H1 (cell line): ENCODE results near the gene CCDC124. TPM values are rescaled to one million over a fixed set of nuclear protein-coding genes. Genes with fewer than 3 reads are reported as not detected.

Source experiments
- CTCF ChIA-PET: fragments of 300-600 bp; sonication (Branson Sonifier 250); formaldehyde crosslinking; loops from one replicate; lab custom pipeline; 2021; ENCODE audit not compliant: partially characterized antibody; lab: Charles Lee
- POLR2A ChIA-PET: fragments of 300-600 bp; sonication (Branson Sonifier 250); formaldehyde crosslinking; loops from one replicate; lab custom pipeline; 2021; ENCODE audit warnings: inconsistent platforms; ENCODE audit not compliant: partially characterized antibody; lab: Charles Lee
- DNase-seq, 2 experiments: peaks; one replicate each; pipeline versions ENCODE4 v3.0.0 to v3.0.0-alpha.2; 2010 to 2022; ENCODE audit warnings: low spot score in 2 of 2, low read depth in 1 of 2, mixed read lengths in 1 of 2
- FAIRE-seq: peaks from 2 replicates; lab custom pipeline; 2011; peaks lifted over from hg19 to GRCh38; lab: Jason Lieb, UNC
- H2AFZ ChIP-seq: 2 replicates; pipeline ENCODE4 v1.8.1; 2012; ENCODE audit warnings: low read length, inconsistent platforms
- H2AK5ac ChIP-seq: 2 replicates; pipeline ENCODE4 v1.6.1; 2013; ENCODE audit warnings: low read depth, low read length
- H2BK120ac ChIP-seq: replicated peaks from 2 replicates; pipeline ENCODE3; 2013; ENCODE audit warnings: low read depth, low read length, inconsistent platforms
- H2BK12ac ChIP-seq: 2 replicates; pipeline ENCODE4 v1.6.1; 2013; ENCODE audit warnings: low read depth, low read length
- H2BK15ac ChIP-seq: 2 replicates; pipeline ENCODE4 v1.6.1; 2013; ENCODE audit warnings: low read length
- H2BK20ac ChIP-seq: 2 replicates; pipeline ENCODE4 v1.6.1; 2013; ENCODE audit warnings: low read length
- H2BK5ac ChIP-seq: 2 replicates; pipeline ENCODE4 v1.6.1; 2013; ENCODE audit warnings: low read depth, low read length
- H3K14ac ChIP-seq: 2 replicates; pipeline ENCODE4 v1.6.1; 2013; ENCODE audit warnings: inconsistent platforms; ENCODE audit not compliant: insufficient read length
- H3K18ac ChIP-seq: 2 replicates; pipeline ENCODE4 v1.6.1; 2013; ENCODE audit warnings: low read length; ENCODE audit errors: extremely low read depth
- H3K23ac ChIP-seq: 2 replicates; pipeline ENCODE4 v1.6.1; 2013; ENCODE audit warnings: inconsistent platforms; ENCODE audit not compliant: insufficient read length
- H3K23me2 ChIP-seq: 2 replicates; pipeline ENCODE4 v1.6.1; 2013; ENCODE audit warnings: low read depth, low read length
- H3K27ac ChIP-seq: 2 replicates; pipeline ENCODE4 v1.6.1; 2011; ENCODE audit warnings: low read depth, low read length, inconsistent platforms
- H3K27me3 ChIP-seq, 4 experiments: replicated peaks in 1 of 4; 1 replicate in 1 of 4; 2 replicates in 3 of 4; pipeline versions ENCODE4 v1.6.1 to v1.8.1; 2011 to 2013; ENCODE audit warnings: low read length in 3 of 4, mild to moderate bottlenecking in 3 of 4, inconsistent platforms in 2 of 4, mixed read lengths in 2 of 4, moderate library complexity in 1 of 4; ENCODE audit not compliant: control insufficient read depth in 3 of 4, insufficient read depth in 3 of 4; ENCODE audit errors: extremely low read depth in 1 of 4
- H3K36me3 ChIP-seq, 4 experiments: 2 replicates each; pipeline versions ENCODE4 v1.6.1 to v1.8.1; 2011 to 2013; ENCODE audit warnings: mild to moderate bottlenecking in 4 of 4, low read length in 3 of 4, moderate library complexity in 2 of 4, control low read depth in 1 of 4, inconsistent platforms in 1 of 4; ENCODE audit not compliant: insufficient read depth in 4 of 4, control insufficient read depth in 2 of 4
- H3K4ac ChIP-seq: replicated peaks from 2 replicates; pipeline ENCODE3; 2013; ENCODE audit warnings: low read length, low read depth, mixed read lengths, inconsistent platforms; ENCODE audit not compliant: insufficient read length
- H3K4me1 ChIP-seq, 4 experiments: replicated peaks in 1 of 4; 1 replicate in 1 of 4; 2 replicates in 3 of 4; pipeline versions ENCODE4 v1.6.1 to v1.8.1; 2011 to 2013; ENCODE audit warnings: low read length in 3 of 4, inconsistent platforms in 2 of 4, mixed read lengths in 1 of 4; ENCODE audit not compliant: insufficient read depth in 4 of 4, control insufficient read depth in 3 of 4
- H3K4me2 ChIP-seq, 2 experiments: 2 replicates each; pipeline versions ENCODE4 v1.6.1 to v1.8.1; 2011 to 2013; ENCODE audit warnings: low read depth in 2 of 2, low read length in 2 of 2, control low read depth in 1 of 2, inconsistent platforms in 1 of 2, mild to moderate bottlenecking in 1 of 2; ENCODE audit not compliant: insufficient read depth in 1 of 2
- H3K4me3 ChIP-seq, 4 experiments: fragments of 200-600, 300-600 bp in 1 of 4; sonication (generic), shearing (Covaris generic), sonication (Bioruptor Twin) in 1 of 4; 2 replicates each; pipeline versions ENCODE4 v1.5.1 to v1.8.1; 2011 to 2016; ENCODE audit warnings: low read length in 4 of 4, low read depth in 3 of 4, control low read depth in 2 of 4, inconsistent platforms in 2 of 4, mild to moderate bottlenecking in 2 of 4, mixed read lengths in 1 of 4, moderate library complexity in 1 of 4; ENCODE audit not compliant: insufficient read depth in 2 of 4; ENCODE audit errors: extremely low read depth in 1 of 4
- H3K56ac ChIP-seq: replicated peaks from 2 replicates; pipeline ENCODE3; 2013; ENCODE audit warnings: low read depth, mild to moderate bottlenecking, mixed read lengths, low read length, inconsistent platforms; ENCODE audit not compliant: insufficient read length
- H3K79me1 ChIP-seq: 2 replicates; pipeline ENCODE4 v1.6.1; 2013; ENCODE audit warnings: low read depth, low read length, control low read depth
- H3K79me2 ChIP-seq, 2 experiments: 2 replicates each; pipeline versions ENCODE4 v1.6.1 to v1.8.1; 2012 to 2013; ENCODE audit warnings: low read length in 2 of 2, mild to moderate bottlenecking in 2 of 2, inconsistent platforms in 1 of 2; ENCODE audit not compliant: insufficient read depth in 2 of 2, control insufficient read depth in 1 of 2
- H3K9ac ChIP-seq, 4 experiments: replicated peaks in 1 of 4; 1 replicate in 1 of 4; 2 replicates in 3 of 4; pipeline versions ENCODE4 v1.6.1 to v1.8.1; 2011 to 2013; ENCODE audit warnings: low read depth in 3 of 4, low read length in 3 of 4, control low read depth in 2 of 4, mild to moderate bottlenecking in 2 of 4, moderate library complexity in 2 of 4, inconsistent platforms in 1 of 4; ENCODE audit errors: extremely low read depth in 1 of 4
- H3K9me3 ChIP-seq, 2 experiments: 2 replicates each; pipeline versions ENCODE4 v1.6.1 to v1.8.1; 2012 to 2013; ENCODE audit warnings: mild to moderate bottlenecking in 2 of 2, moderate library complexity in 2 of 2, control low read depth in 1 of 2, inconsistent platforms in 1 of 2, low read depth in 1 of 2, low read length in 1 of 2, mixed read lengths in 1 of 2; ENCODE audit not compliant: insufficient read depth in 2 of 2
- H4K20me1 ChIP-seq, 2 experiments: replicated peaks in 1 of 2; 2 replicates each; pipeline versions ENCODE3 to v1.8.1; 2011 to 2013; ENCODE audit warnings: inconsistent platforms in 2 of 2, low read length in 2 of 2, mild to moderate bottlenecking in 1 of 2; ENCODE audit not compliant: insufficient read depth in 2 of 2, control insufficient read depth in 1 of 2
- H4K5ac ChIP-seq: 2 replicates; pipeline ENCODE4 v1.6.1; 2013; ENCODE audit warnings: low read length, low read depth, mixed read lengths, inconsistent platforms; ENCODE audit not compliant: insufficient read length
- H4K8ac ChIP-seq: 2 replicates; pipeline ENCODE4 v1.8.0; 2013; ENCODE audit warnings: mild to moderate bottlenecking, moderate library complexity, low read length, inconsistent platforms; ENCODE audit not compliant: insufficient read depth; ENCODE audit errors: extremely low read depth
- H4K91ac ChIP-seq: replicated peaks from 2 replicates; pipeline ENCODE3; 2013; ENCODE audit warnings: low read length, mixed read lengths, inconsistent platforms; ENCODE audit not compliant: insufficient read length
- CBX5 ChIP-seq: fragments of 300-800, 300-1000 bp; sonication (generic); IDR thresholded peaks from 2 replicates; pipeline ENCODE4 v1.7.1; 2016; ENCODE audit warnings: antibody characterized with exemption, low read length, low read depth
- HDAC2 ChIP-seq, 2 experiments: fragments of 300-600 bp in 1 of 2; sonication (generic) in 1 of 2; IDR thresholded peaks; 2 replicates each; pipeline ENCODE4 v1.6.1; 2011 to 2012; ENCODE audit warnings: low read depth in 2 of 2, low read length in 2 of 2, mild to moderate bottlenecking in 2 of 2, moderate library complexity in 2 of 2, borderline replicate concordance in 1 of 2, inconsistent platforms in 1 of 2
- KDM5A ChIP-seq: fragments of 200-600 bp; IDR thresholded peaks from 2 replicates; pipeline ENCODE4 v1.7.1; 2012; ENCODE audit warnings: mild to moderate bottlenecking, low read length, inconsistent platforms, mixed read lengths
- MAX ChIP-seq: IDR thresholded peaks from 2 replicates; pipeline ENCODE4 v1.6.1; 2012; ENCODE audit warnings: inconsistent platforms
- NRF1 ChIP-seq: IDR thresholded peaks from 2 replicates; pipeline ENCODE4 v1.6.1; 2011; ENCODE audit warnings: mild to moderate bottlenecking, low read depth, low read length, improper control_type of control experiment
- RFX5 ChIP-seq: IDR thresholded peaks from 2 replicates; pipeline ENCODE4 v1.6.1; 2011; ENCODE audit warnings: low read depth, low read length, improper control_type of control experiment, borderline replicate concordance
- WGBS, 2 experiments: shearing (Covaris generic) in 1 of 2; methylation state at CpG; one replicate each; pipeline versions ENCODE4 v1.1.6 to v1.1.7; 2013 to 2015; ENCODE audit warnings: low lambda C conversion rate in 2 of 2, mixed read lengths in 2 of 2, inconsistent platforms in 1 of 2, low coverage in 1 of 2, missing lambda C conversion rate in 1 of 2; ENCODE audit not compliant: insufficient replicate concordance in 2 of 2, insufficient coverage in 1 of 2, insufficient read length in 1 of 2; ENCODE audit errors: extremely low coverage in 1 of 2, missing lambda C conversion rate in 1 of 2; 5-methylcytosine and 5-hydroxymethylcytosine counted together
- polyA plus RNA-seq, 7 experiments: library from polyadenylated mRNA; depleted of rRNA in 3 of 7; stranded (reverse) in 5 of 7; unstranded in 2 of 7; fragments of >200 nt in 5 of 7; fragments of 200-250 nt in 2 of 7; gene quantifications; 1 replicate in 5 of 7; 2 replicates in 1 of 7; 4 replicates in 1 of 7; pipeline versions ENCODE4 v1.2.1 to v1.2.3, GENCODE V29; 2011 to 2013; ENCODE audit warnings: missing spikeins in 2 of 7, mixed read lengths in 2 of 7
- total RNA-seq: library from RNA; stranded (reverse); fragmentation: NEBNext Ultra II Directional; extraction: Animal tissue kit (Norgen Biotek cat#: 25700); gene quantifications from 2 replicates; pipeline ENCODE4 v1.2.1, GENCODE V29; 2021

Gene CCDC124
- total and polyA plus RNA-seq, 2 of the 8 experiments (the other 6 are each of a cell fraction or from before 2014, with no cell fraction given) = 95.2 to 103 TPM

- no peak for FAIRE-seq
These were observed 3.6 kb downstream of the CCDC124 start for GRCh38 chr19:17936379-17936778.

More at GRCh38 chr19:17936379-17936778, 3.6 kb downstream of the CCDC124 start:
- no peak overlapping the region for H2AK5ac ChIP-seq
- ChIA-PET CTCF (interaction anchor here (0.6 to 10.3 kb wide), 12 partner anchors 9 to 103 kb away, joined by 3 to 200 read pairs (median 6); partner anchors contain the start of genes ARRDC2, KCNN1 and SLC5A5), POLR2A (interaction anchor here (0.8 to 14.8 kb wide), 3 partner anchors 11 to 69 kb away, joined by 3 to 392 read pairs (median 12); partner anchors contain the start of genes RPL18A and SLC5A5)
- H3K9me3 ChIP-seq = no peaks in the 10 kb centered on the region
- DNase-seq = no peak
- 0 out of 8 replicates have a peak, but pooled peaks cover 0 to 3% (median 0%) of the 10 kb centered on the region in 4 experiments for H3K36me3 ChIP-seq
- H3K56ac ChIP-seq = no peak overlapping the region
- H3K4me3 ChIP-seq = no peak overlapping the region
- H3K23ac ChIP-seq = no peak overlapping the region
- H3K23me2 ChIP-seq = peaks cover 7% of the 10 kb centered on the region; the same call in 1 of the 2 replicates
- H2BK120ac ChIP-seq = no peak overlapping the region
- no peak overlapping the region for H2BK20ac ChIP-seq
- no peak overlapping the region for H2BK5ac ChIP-seq
- peaks cover 0 to 3% (median 1%) of the 10 kb centered on the region in 4 experiments; a peak in 4 of 7 replicates for H3K4me1 ChIP-seq
- H4K91ac ChIP-seq = no peak overlapping the region
- H3K18ac ChIP-seq = no peak overlapping the region
- no peak overlapping the region for H3K4ac ChIP-seq
- no peak overlapping the region for H3K4me2 ChIP-seq
- H3K79me1 ChIP-seq = no peaks in the 10 kb centered on the region
- H2AFZ ChIP-seq = no peak overlapping the region
- H3K9ac ChIP-seq = no peak overlapping the region
- WGBS, 2 experiments = 90% methylated on average over 21 of the region's 21 CpGs; no CpG with 5 or more reads in 1 of the 2 experiments
- TF ChIP-seq KDM5A (no peak), CBX5 (no peak), RFX5 (no peak), HDAC2 (IDR thresholded peaks at IDR 0.05; ENCODE audit: borderline replicate concordance in 1 of 2, low read depth in 2 of 2, low read length in 2 of 2) (no peak), MAX (no peak), NRF1 (no peak)
- no peak overlapping the region for H4K8ac ChIP-seq
- no peak overlapping the region for H4K5ac ChIP-seq
- no peaks in the 10 kb centered on the region for H4K20me1 ChIP-seq
- H3K27me3 ChIP-seq = no peaks in the 10 kb centered on the region
- H3K14ac ChIP-seq = no peak overlapping the region
- peaks cover 0 to 7% of the 10 kb centered on the region in 2 experiments; a peak in 2 of 4 replicates for H3K79me2 ChIP-seq
- H2BK12ac ChIP-seq = 0 out of 2 replicates have a peak overlapping the region, but pooled peaks have one; percentile 39
- no peak overlapping the region for H2BK15ac ChIP-seq
- no peak overlapping the region for H3K27ac ChIP-seq
